HCT116 (cell line): ENCODE results near the gene CASP8AP2. TPM values are rescaled to one million over a fixed set of nuclear protein-coding genes. Genes with fewer than 3 reads are reported as not detected.

ENCODE experiments used
- ATAC-seq: fragments of 200-7000 bp; cut with Tn5 transposase; 2 replicates; pipeline ENCODE4 v1.9.1; 2020; ENCODE audit warnings: mild to moderate bottlenecking, moderate library complexity
- BruUV-seq: library from RNA; stranded (reverse); fragments of 400-500 nt; replicated peaks from 2 replicates; lab custom pipeline; 2021; lab: Mats Ljungman, UMichigan
- CTCF ChIA-PET: fragments of 300-600 bp; sonication (Branson Sonifier 250); formaldehyde crosslinking; loops from one replicate; lab custom pipeline; 2021; ENCODE audit warnings: antibody characterized with exemption; lab: Charles Lee
- POLR2A ChIA-PET: fragments of 300-600, 350-600 bp; sonication (Branson Sonifier 250); formaldehyde crosslinking; loops from one replicate; lab custom pipeline; 2021; ENCODE audit warnings: antibody characterized with exemption; lab: Charles Lee
- RAD21 ChIA-PET, 2 experiments: fragments of 300-600 bp; sonication (Branson Sonifier 250); formaldehyde crosslinking; loops; one replicate each; lab custom pipeline; 2023; ENCODE audit warnings: low total read pairs in 2 of 2; ENCODE audit not compliant: uncharacterized antibody in 2 of 2, unreplicated experiment in 2 of 2, low non-redundant PET in 1 of 2; lab: Charles Lee
- DNase-seq: peaks from one replicate; pipeline ENCODE4 v3.0.0-alpha.2; 2010; ENCODE audit warnings: low read depth, low spot score
- H2AFZ ChIP-seq: fragments of 200-600 bp; shearing (Covaris generic), sonication (generic); 2 replicates; pipeline ENCODE4 v1.6.1; 2017; ENCODE audit warnings: low read depth, mixed run types, mixed read lengths, antibody characterized with exemption, low read length; ENCODE audit not compliant: poor library complexity, severe bottlenecking
- H3K27ac ChIP-seq: 2 replicates; pipeline ENCODE4 v1.5.1; 2012; ENCODE audit warnings: low read depth, low read length
- H3K27me3 ChIP-seq: fragments of 200-600 bp; sonication (generic); 2 replicates; pipeline ENCODE4 v1.6.1; 2016; ENCODE audit warnings: mixed run types, low read length, mixed read lengths; ENCODE audit not compliant: insufficient read depth
- H3K36me3 ChIP-seq, 2 experiments: fragments of 200-500 bp in 1 of 2; fragments of 200-600 bp in 1 of 2; sonication (Bioruptor generic) in 1 of 2; sonication (generic) in 1 of 2; 2 replicates each; pipeline versions ENCODE4 v1.5.1 to v1.6.1; 2014 to 2016; ENCODE audit warnings: low read length in 2 of 2, inconsistent platforms in 1 of 2, mixed read lengths in 1 of 2, mixed run types in 1 of 2; ENCODE audit not compliant: insufficient read depth in 2 of 2, control insufficient read depth in 1 of 2
- H3K4me1 ChIP-seq, 2 experiments: fragments of 200-600 bp in 1 of 2; sonication (generic) in 1 of 2; 2 replicates each; pipeline versions ENCODE4 v1.5.1 to v1.6.1; 2012 to 2017; ENCODE audit warnings: low read length in 2 of 2, inconsistent platforms in 1 of 2, mild to moderate bottlenecking in 1 of 2, mixed read lengths in 1 of 2, mixed run types in 1 of 2, moderate library complexity in 1 of 2; ENCODE audit not compliant: insufficient read depth in 2 of 2, control insufficient read depth in 1 of 2
- H3K4me2 ChIP-seq: fragments of 200-600 bp; sonication (generic); 2 replicates; pipeline ENCODE4 v1.6.1; 2017; ENCODE audit warnings: mixed run types, low read length, mixed read lengths
- H3K4me3 ChIP-seq, 2 experiments: fragments of 200-600 bp in 1 of 2; sonication (generic) in 1 of 2; replicated peaks in 1 of 2; 2 replicates each; pipeline ENCODE4 v1.5.1; 2011 to 2016; ENCODE audit warnings: low read length in 2 of 2, control low read depth in 1 of 2, low read depth in 1 of 2, mild to moderate bottlenecking in 1 of 2, mixed read lengths in 1 of 2, mixed run types in 1 of 2
- H3K79me2 ChIP-seq: fragments of 200-600 bp; sonication (generic); 2 replicates; pipeline ENCODE4 v1.6.1; 2017; ENCODE audit warnings: mild to moderate bottlenecking, mixed run types, low read length, moderate library complexity, mixed read lengths; ENCODE audit not compliant: insufficient read depth
- H3K9ac ChIP-seq: fragments of 200-600 bp; sonication (generic); 2 replicates; pipeline ENCODE4 v1.6.1; 2016; ENCODE audit warnings: low read length, mixed read lengths
- H3K9me2 ChIP-seq: fragments of 200-600 bp; sonication (generic), shearing (Covaris generic); 2 replicates; pipeline ENCODE4 v1.6.1; 2017; ENCODE audit warnings: mixed run types, mild to moderate bottlenecking, moderate library complexity; ENCODE audit not compliant: insufficient read depth
- H3K9me3 ChIP-seq, 2 experiments: fragments of 200-500 bp in 1 of 2; fragments of 200-600 bp in 1 of 2; sonication (Bioruptor generic) in 1 of 2; sonication (generic) in 1 of 2; 2 replicates each; pipeline ENCODE4 v1.6.1; 2014 to 2017; ENCODE audit warnings: low read length in 2 of 2, mixed read lengths in 2 of 2, inconsistent platforms in 1 of 2, low read depth in 1 of 2, mild to moderate bottlenecking in 1 of 2, mixed run types in 1 of 2, moderate library complexity in 1 of 2; ENCODE audit not compliant: control insufficient read depth in 1 of 2, insufficient read depth in 1 of 2
- H4K20me1 ChIP-seq: fragments of 200-600 bp; sonication (generic), shearing (Covaris generic); 2 replicates; pipeline ENCODE4 v1.6.1; 2017; ENCODE audit warnings: mixed run types, mild to moderate bottlenecking, moderate library complexity; ENCODE audit not compliant: insufficient read depth
- CBX3 ChIP-seq: IDR thresholded peaks from 2 replicates; pipeline ENCODE4 v1.6.1; 2012; ENCODE audit warnings: low read depth
- CEBPB ChIP-seq: IDR thresholded peaks from 2 replicates; pipeline ENCODE4 v1.6.1; 2012; ENCODE audit warnings: low read depth
- ELF1 ChIP-seq: IDR thresholded peaks from 2 replicates; pipeline ENCODE4 v1.6.1; 2012; ENCODE audit warnings: low read depth, borderline replicate concordance
- FOSL1 ChIP-seq: IDR thresholded peaks from 2 replicates; pipeline ENCODE4 v1.6.1; 2012; ENCODE audit warnings: low read depth
- SIN3A ChIP-seq: IDR thresholded peaks from 2 replicates; pipeline ENCODE4 v1.6.1; 2012; ENCODE audit warnings: low read depth
- TCF7L2 ChIP-seq: IDR thresholded peaks from 2 replicates; pipeline ENCODE4 v1.7.0; 2011; ENCODE audit warnings: borderline replicate concordance, inconsistent platforms; ENCODE audit not compliant: insufficient read depth, insufficient read length; ENCODE audit errors: extremely low read depth
- intact Hi-C: fragments of 100-400 bp; cut with micrococcal nuclease; formaldehyde crosslinking; loops from 2 replicates; pipeline ENCODE4 v1.10.0; 2022
- total RNA-seq: library from RNA; stranded (reverse); gene quantifications from one replicate; pipeline ENCODE4 v1.2.1, GENCODE V29; 2021; ENCODE audit not compliant: unreplicated experiment
- TF ChIP-seq, protein P1 (sequence below): IDR thresholded peaks from 2 replicates; pipeline ENCODE4 v1.6.1; 2011; ENCODE audit warnings: mild to moderate bottlenecking, low read length, moderate library complexity; ENCODE audit not compliant: insufficient replicate concordance; ENCODE audit errors: extremely low read depth
- TF ChIP-seq, protein P2 (sequence below): IDR thresholded peaks from 2 replicates; pipeline ENCODE4 v1.6.1; 2012

CASP8AP2 gene
- total RNA-seq, 1 experiment from 2014 or later, result 18.6 TPM

DNA sequence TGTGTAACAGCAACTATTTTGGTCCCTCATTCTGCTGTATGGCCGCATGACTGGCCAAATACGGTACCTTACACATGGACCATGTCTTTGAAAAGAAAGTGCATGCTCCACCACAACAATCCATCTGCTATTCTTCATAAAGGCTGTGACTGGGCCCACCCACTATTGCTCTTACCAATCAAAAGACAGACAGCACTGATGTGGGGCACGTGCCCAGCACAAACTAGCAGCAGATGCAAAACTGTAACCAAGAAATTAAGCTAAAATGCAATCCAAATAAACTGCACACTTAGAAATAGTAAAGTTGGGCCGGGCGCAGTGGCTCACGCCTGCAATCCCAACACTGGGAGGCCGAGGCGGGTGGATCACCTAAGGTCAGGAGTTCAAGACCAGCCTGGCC is 30.6 kb upstream of the CASP8AP2 start:
- no peaks in the 10 kb centered on the region for H3K27me3 ChIP-seq
- intact Hi-C loops, result loop anchor here (10.0 kb wide), 1 partner anchor 364 kb away; the partner anchor contains the start of gene ANKRD6
- TF ChIP-seq ELF1 (no peak), FOSL1 (no peak), CBX3 (no peak), CEBPB (no peak), SIN3A (no peak), TCF7L2 (no peak)
- TF ChIP-seq, protein P1, sequence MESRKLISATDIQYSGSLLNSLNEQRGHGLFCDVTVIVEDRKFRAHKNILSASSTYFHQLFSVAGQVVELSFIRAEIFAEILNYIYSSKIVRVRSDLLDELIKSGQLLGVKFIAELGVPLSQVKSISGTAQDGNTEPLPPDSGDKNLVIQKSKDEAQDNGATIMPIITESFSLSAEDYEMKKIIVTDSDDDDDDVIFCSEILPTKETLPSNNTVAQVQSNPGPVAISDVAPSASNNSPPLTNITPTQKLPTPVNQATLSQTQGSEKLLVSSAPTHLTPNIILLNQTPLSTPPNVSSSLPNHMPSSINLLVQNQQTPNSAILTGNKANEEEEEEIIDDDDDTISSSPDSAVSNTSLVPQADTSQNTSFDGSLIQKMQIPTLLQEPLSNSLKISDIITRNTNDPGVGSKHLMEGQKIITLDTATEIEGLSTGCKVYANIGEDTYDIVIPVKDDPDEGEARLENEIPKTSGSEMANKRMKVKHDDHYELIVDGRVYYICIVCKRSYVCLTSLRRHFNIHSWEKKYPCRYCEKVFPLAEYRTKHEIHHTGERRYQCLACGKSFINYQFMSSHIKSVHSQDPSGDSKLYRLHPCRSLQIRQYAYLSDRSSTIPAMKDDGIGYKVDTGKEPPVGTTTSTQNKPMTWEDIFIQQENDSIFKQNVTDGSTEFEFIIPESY, result no peak
- TF ChIP-seq, protein P2, sequence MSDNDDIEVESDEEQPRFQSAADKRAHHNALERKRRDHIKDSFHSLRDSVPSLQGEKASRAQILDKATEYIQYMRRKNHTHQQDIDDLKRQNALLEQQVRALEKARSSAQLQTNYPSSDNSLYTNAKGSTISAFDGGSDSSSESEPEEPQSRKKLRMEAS, result no peak
- no peak for DNase-seq
- H3K9me3 ChIP-seq, result no peaks in the 10 kb centered on the region
- no peak overlapping the region for H3K9ac ChIP-seq
- no peak overlapping the region for H3K27ac ChIP-seq
- peaks cover 5% of the 10 kb centered on the region; the same call in 1 of the 2 replicates for H4K20me1 ChIP-seq
- H3K4me2 ChIP-seq, result no peak overlapping the region
- BruUV-seq, result no TSS peak
- ATAC-seq, result no peak; the same call in 1 of the 2 replicates
- no peak overlapping the region for H3K4me3 ChIP-seq
- ChIA-PET RAD21 (no interaction called here), POLR2A (no interaction called here), CTCF (no interaction called here)
- H3K4me1 ChIP-seq, result no peaks in the 10 kb centered on the region
- H2AFZ ChIP-seq, result no peak overlapping the region
- peaks cover 94% of the 10 kb centered on the region for H3K79me2 ChIP-seq
- peaks cover 8 to 18% of the 10 kb centered on the region in 2 experiments; a peak in 3 of 4 replicates for H3K36me3 ChIP-seq
- no peaks in the 10 kb centered on the region for H3K9me2 ChIP-seq
